Activated CD4-positive, alpha-beta memory T cell treated with anti-CD3 and anti-CD28 coated beads, Interleukin-2, amount 10 ng/mL, durations not matched to agents 7 days and 5 days (primary cell): ENCODE measurements around the gene HEPHL1. TPM values are rescaled to one million over a fixed set of nuclear protein-coding genes. Genes with fewer than 3 reads are reported as not detected.
A peak's percentile ranks its signal among the peaks of the same experiment; 100 is the strongest.

Source experiments
- CTCF ChIA-PET: fragments of 350-600 bp; sonication (Branson Sonifier 250); formaldehyde crosslinking; loops from one replicate; lab custom pipeline; 2021; ENCODE audit warnings: antibody characterized with exemption, inconsistent platforms; lab: Charles Lee
- POLR2A ChIA-PET: fragments of 350-600 bp; sonication (Branson Sonifier 250); formaldehyde crosslinking; loops from one replicate; lab custom pipeline; 2021; ENCODE audit warnings: antibody characterized with exemption; lab: Charles Lee
- DNase-seq: peaks from one replicate; pipeline ENCODE4 v3.0.0-alpha.2; 2020
- H3K27ac Mint-ChIP-seq: one replicate; pipeline ENCODE4 v1.8.0; 2021; ENCODE audit warnings: mild to moderate bottlenecking, mixed read lengths
- H3K27me3 Mint-ChIP-seq: one replicate; pipeline ENCODE4 v1.8.0; 2021; ENCODE audit warnings: mixed read lengths
- H3K36me3 Mint-ChIP-seq: one replicate; pipeline ENCODE4 v1.8.0; 2021; ENCODE audit warnings: low read depth, mixed read lengths
- H3K4me1 Mint-ChIP-seq: one replicate; pipeline ENCODE4 v1.8.0; 2021; ENCODE audit warnings: mixed read lengths
- H3K4me3 Mint-ChIP-seq: one replicate; pipeline ENCODE4 v1.8.0; 2021; ENCODE audit warnings: mild to moderate bottlenecking, mixed read lengths
- H3K9me3 Mint-ChIP-seq: one replicate; pipeline ENCODE4 v1.8.0; 2021; ENCODE audit warnings: mixed read lengths
- total RNA-seq, 2 experiments: library from RNA; stranded (reverse); gene quantifications; one replicate each; pipeline ENCODE4 v1.2.3, GENCODE V29; 2021

The HEPHL1 gene
- total RNA-seq, 2 experiments from 2014 or later: not detected

DNA sequence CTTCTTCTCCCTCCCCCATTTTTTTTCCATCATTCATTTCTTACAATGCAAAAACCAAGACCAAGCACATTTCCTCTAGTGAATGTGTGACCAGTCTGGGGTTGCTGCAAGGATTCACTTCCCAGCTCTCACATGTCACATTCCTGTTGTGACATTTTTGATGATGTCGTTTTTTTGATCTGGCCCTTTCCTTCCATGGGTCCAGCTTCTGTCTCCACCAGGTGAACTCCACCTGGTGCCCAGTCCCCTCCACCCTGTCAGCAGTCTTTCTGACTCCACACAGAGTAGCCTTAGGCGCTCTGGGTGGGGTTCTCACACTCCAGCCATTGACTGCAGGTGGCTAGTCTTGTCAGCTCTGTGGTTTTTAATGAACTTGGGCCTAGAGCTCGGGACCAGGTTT lies 123.1 kb downstream of the HEPHL1 start:
- Mint-ChIP-seq H3K4me1 (peaks cover 39% of the 10 kb centered on the region), H3K9me3 (no peaks in the 10 kb centered on the region), H3K27ac (no peak overlapping the region), H3K36me3 (no peaks in the 10 kb centered on the region), H3K4me3 (no peak overlapping the region), H3K27me3 (no peaks in the 10 kb centered on the region)
- ChIA-PET CTCF (no interaction called here), POLR2A (interaction anchor here (1.2 to 1.7 kb wide), 2 partner anchors 15 to 16 kb away, joined by 3 to 4 read pairs; no protein-coding TSS in a partner anchor)
- no peak for DNase-seq

DNA sequence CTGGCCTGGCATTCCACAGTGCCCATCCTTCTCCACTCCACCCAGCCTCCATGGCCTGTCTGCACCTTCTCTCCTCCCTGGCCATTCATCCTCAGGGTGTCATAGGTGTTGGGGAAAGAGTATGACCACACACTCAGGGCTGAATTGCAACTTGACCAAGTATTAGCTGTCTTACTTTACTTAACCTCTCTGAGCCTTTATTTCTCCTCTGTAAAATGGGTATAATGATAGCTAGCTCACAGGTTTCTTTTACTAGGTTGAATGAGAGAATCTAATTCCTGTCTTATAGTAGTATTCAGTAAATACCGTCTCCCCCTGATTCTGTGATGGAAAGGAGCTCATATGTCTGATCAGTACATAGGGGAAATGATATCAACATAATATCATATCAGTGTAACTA lies 123.5 kb downstream of the HEPHL1 start:
- Mint-ChIP-seq H3K9me3 (no peaks in the 10 kb centered on the region), H3K27ac (no peak overlapping the region), H3K36me3 (no peaks in the 10 kb centered on the region), H3K27me3 (no peaks in the 10 kb centered on the region), H3K4me1 (peaks cover 44% of the 10 kb centered on the region), H3K4me3 (no peak overlapping the region)
- ChIA-PET CTCF (interaction anchor here (1.5 kb wide), 1 partner anchor 28 kb away, joined by 3 read pairs; no protein-coding TSS in a partner anchor), POLR2A (interaction anchor here (1.2 to 1.7 kb wide), 2 partner anchors 15 to 17 kb away, joined by 3 to 4 read pairs; no protein-coding TSS in a partner anchor)
- no peak for DNase-seq

DNA sequence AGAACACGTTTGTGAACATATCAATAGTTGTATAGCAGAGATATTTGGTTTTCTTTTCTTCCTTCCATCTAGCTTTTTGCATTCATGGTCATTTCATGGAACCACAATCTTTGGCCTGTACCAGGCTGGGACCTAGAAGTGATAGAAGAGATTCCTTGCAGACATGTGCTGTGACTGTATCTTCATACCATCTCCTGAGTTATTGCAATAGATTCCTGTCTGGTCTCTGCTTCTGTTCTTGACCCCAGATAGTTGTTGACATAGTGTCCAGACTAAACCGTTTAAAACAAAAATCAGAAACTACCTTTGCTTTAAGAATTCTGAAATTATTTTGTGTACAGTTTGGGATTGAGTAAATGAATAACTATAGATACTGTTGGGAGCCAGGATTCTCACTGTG lies 124.3 kb downstream of the HEPHL1 start:
- Mint-ChIP-seq H3K27ac (no peak overlapping the region), H3K36me3 (no peaks in the 10 kb centered on the region), H3K4me3 (no peak overlapping the region), H3K9me3 (no peaks in the 10 kb centered on the region), H3K27me3 (no peaks in the 10 kb centered on the region), H3K4me1 (peaks cover 47% of the 10 kb centered on the region)
- ChIA-PET CTCF (interaction anchor here (1.5 kb wide), 1 partner anchor 27 kb away, joined by 3 read pairs; no protein-coding TSS in a partner anchor), POLR2A (interaction anchor here (1.2 kb wide), 1 partner anchor 16 kb away, joined by 4 read pairs; no protein-coding TSS in a partner anchor)
- no peak for DNase-seq

DNA sequence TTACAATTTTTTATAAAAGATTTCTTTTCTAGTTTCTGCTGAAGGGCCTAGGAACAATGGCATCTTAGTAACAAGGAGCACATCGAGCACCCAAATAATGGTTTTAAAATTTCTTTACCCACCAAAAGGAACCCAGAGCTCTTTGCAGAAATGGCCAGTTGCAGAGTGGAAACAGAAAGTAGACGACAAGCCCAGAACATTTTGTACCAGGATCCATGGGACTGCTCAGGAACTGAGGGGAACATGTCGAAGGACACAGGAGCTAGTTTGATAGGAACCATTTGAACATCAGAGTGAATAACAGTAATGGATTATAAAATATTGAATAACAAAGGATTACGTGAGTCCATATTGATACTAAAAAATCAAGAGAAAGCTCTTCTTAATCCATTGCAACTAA lies 124.8 kb downstream of the HEPHL1 start:
- CTCF ChIA-PET: interaction anchor here (1.5 kb wide), 1 partner anchor 26 kb away, joined by 3 read pairs; no protein-coding TSS in a partner anchor
- Mint-ChIP-seq H3K9me3 (no peaks in the 10 kb centered on the region), H3K4me1 (peaks cover 50% of the 10 kb centered on the region), H3K27ac (no peak overlapping the region), H3K4me3 (no peak overlapping the region), H3K36me3 (no peaks in the 10 kb centered on the region), H3K27me3 (no peaks in the 10 kb centered on the region)
- POLR2A ChIA-PET: no interaction called here
- no peak for DNase-seq

DNA sequence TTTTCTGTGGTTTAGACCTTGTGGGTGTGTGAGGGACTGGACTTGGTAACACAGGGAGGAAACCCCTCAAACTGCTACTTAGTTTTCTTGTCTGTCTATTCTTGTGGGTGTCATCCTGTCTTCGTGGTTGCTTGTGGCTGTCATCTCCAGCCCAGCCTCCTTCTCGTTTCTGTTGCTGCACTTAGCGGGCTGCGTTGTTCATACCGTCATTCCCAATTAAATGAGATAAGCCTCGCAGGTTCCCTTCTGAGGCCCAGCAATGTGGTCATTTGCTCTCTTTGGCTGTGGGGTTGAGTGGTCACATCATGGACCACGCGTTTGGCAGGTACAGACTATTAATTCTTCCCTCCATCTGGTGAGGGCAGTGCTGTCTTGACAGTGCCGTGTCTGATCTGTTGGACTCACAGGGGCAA lies 126.3 kb downstream of the HEPHL1 start:
- Mint-ChIP-seq H3K9me3 (no peaks in the 10 kb centered on the region), H3K27me3 (no peaks in the 10 kb centered on the region), H3K4me1 (peaks cover 62% of the 10 kb centered on the region), H3K27ac (no peak overlapping the region), H3K36me3 (no peaks in the 10 kb centered on the region), H3K4me3 (no peak overlapping the region)
- DNase-seq: peak; percentile 30
- POLR2A ChIA-PET: no interaction called here
- CTCF ChIA-PET: no interaction called here

DNA sequence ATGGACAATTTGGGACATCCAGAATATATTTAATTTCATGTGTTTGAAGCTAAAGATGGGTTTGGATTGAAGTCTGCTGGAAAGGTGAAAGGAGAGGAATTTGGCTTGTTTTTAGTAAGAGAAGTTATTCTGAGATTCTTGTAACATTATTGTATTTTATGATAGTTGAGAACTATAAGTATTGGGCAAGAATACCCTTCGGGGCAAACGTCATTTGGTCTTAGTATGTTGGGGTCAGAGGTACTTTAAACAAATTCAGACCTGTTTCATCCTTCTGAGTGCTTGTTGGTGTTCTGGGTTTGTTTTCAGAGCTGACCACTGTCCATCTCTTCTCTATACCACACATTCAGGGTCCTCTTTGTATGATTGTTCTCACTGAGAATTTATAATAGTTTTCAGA lies 127.0 kb downstream of the HEPHL1 start:
- Mint-ChIP-seq H3K27ac (no peak overlapping the region), H3K9me3 (no peaks in the 10 kb centered on the region), H3K4me1 (peaks cover 69% of the 10 kb centered on the region), H3K36me3 (no peaks in the 10 kb centered on the region), H3K4me3 (no peak overlapping the region), H3K27me3 (no peaks in the 10 kb centered on the region)
- DNase-seq: no peak
- ChIA-PET POLR2A (interaction anchor here (4.1 kb wide), 1 partner anchor 19 kb away, joined by 14 read pairs; the partner anchor contains the start of gene PANX1), CTCF (no interaction called here)

DNA sequence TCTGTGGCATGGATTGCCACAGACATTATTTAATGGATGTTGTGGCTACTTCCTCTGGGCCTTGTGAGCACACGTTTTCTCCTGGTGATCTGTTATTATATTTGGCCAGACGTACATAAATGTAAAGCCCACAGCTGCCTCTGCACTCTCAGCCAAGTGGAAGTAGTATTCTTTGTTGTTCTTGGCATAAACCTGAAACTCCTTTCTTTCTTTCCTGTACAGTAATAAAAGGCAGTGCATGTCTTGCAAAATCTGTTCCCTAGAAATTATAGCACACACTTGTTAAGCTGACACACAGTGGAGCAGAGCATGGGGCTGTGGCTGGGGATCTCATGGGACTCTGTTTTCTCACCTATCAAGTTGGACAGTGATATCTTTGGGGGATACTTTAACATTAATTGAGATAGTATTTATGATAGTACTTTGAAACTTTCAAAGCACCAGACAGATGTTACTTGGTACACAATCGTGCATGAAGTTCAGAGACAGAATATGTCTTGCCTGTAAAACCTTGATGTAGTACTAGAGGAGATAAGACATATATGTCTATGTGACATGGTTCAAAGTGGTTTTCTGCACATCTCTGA lies 128.4 kb downstream of the HEPHL1 start:
- ChIA-PET POLR2A (interaction anchor here (4.1 kb wide), 1 partner anchor 21 kb away, joined by 14 read pairs; the partner anchor contains the start of gene PANX1), CTCF (no interaction called here)
- Mint-ChIP-seq H3K4me3 (no peak overlapping the region), H3K27ac (no peak overlapping the region), H3K27me3 (no peaks in the 10 kb centered on the region), H3K9me3 (no peaks in the 10 kb centered on the region), H3K4me1 (peaks cover 69% of the 10 kb centered on the region), H3K36me3 (peaks cover 7% of the 10 kb centered on the region)
- DNase-seq: no peak

DNA sequence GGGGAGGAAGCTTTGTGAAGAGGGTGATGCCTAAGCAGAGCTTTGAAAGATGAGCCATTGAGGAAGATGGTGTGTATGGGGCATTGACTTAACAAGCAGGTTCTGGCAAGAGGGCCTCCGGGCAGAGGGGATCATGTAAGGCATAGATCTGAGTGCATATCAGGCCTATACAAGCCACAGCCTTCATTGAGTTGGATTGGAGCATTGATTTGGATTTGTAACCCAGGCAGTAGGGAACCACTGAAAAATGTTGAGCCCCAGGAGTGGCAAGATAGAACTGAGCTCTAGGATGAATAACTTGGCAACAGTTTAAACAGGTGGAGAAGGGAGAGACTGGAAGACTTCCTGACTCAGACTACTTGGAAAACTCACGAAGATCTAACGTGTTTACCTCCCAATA lies 128.9 kb downstream of the HEPHL1 start:
- no peak for DNase-seq
- Mint-ChIP-seq H3K36me3 (peaks cover 7% of the 10 kb centered on the region), H3K27me3 (no peaks in the 10 kb centered on the region), H3K4me3 (no peak overlapping the region), H3K9me3 (no peaks in the 10 kb centered on the region), H3K27ac (no peak overlapping the region), H3K4me1 (peaks cover 69% of the 10 kb centered on the region)
- CTCF ChIA-PET: no interaction called here
- POLR2A ChIA-PET: interaction anchor here (4.1 kb wide), 1 partner anchor 21 kb away, joined by 14 read pairs; the partner anchor contains the start of gene PANX1

DNA sequence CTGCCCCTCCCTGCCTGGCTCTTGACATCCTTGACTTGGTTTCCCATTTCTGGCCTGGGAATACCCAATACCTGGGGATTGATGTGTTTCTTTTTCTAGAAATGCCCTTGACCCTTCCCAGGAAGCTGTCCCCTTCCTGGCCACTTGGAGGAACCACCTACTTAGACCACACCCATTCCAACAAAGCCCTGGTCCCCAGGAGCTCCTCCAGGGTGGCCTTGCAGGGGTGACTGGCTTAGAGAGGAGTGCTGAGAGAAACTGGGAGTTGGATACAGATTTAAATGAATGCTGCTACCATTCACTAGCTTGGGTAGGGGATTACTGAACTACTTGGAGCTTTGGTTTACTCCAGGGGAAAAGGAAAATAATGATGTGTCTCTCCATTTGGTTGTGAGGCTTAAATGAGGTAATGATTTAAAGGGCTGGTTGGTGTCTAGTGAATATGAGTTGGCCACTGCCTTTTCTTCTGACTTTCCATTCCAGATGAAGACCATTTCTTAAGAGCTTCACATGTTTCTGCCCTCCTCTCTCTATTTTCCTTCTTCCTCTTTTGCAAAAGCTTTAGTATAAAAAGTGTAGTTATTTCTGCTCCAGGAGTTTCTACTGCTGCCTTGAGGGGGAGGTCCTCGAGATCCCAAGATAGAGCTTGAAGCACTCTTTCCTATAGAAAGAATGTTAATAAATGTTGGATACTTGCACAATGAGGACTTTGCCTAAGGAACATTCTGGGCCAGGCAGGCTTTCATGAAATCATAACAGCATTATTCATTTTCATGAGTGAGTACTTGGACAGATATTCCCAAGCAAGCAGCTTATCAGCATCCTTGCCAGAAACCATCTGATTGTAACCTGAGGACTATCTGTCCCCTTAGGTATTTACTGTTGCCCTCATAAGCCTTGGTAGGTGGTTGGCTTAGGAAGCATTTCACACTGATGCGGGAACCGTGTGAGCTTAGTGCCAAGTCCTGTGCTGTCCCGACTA lies 129.8 kb downstream of the HEPHL1 start:
- DNase-seq: no peak
- peaks cover 11% of the 10 kb centered on the region for H3K36me3 Mint-ChIP-seq
- H3K4me3 Mint-ChIP-seq: no peak overlapping the region
- no peaks in the 10 kb centered on the region for H3K9me3 Mint-ChIP-seq
- H3K27me3 Mint-ChIP-seq: no peaks in the 10 kb centered on the region
- peaks cover 66% of the 10 kb centered on the region for H3K4me1 Mint-ChIP-seq
- H3K27ac Mint-ChIP-seq: no peak overlapping the region
- CTCF ChIA-PET: interaction anchor here (1.0 to 1.3 kb wide), 2 partner anchors 23 to 354 kb away, joined by 3 to 4 read pairs; partner anchors contain the start of gene PANX1
- POLR2A ChIA-PET: interaction anchor here (4.1 kb wide), 1 partner anchor 22 kb away, joined by 14 read pairs; the partner anchor contains the start of gene PANX1

DNA sequence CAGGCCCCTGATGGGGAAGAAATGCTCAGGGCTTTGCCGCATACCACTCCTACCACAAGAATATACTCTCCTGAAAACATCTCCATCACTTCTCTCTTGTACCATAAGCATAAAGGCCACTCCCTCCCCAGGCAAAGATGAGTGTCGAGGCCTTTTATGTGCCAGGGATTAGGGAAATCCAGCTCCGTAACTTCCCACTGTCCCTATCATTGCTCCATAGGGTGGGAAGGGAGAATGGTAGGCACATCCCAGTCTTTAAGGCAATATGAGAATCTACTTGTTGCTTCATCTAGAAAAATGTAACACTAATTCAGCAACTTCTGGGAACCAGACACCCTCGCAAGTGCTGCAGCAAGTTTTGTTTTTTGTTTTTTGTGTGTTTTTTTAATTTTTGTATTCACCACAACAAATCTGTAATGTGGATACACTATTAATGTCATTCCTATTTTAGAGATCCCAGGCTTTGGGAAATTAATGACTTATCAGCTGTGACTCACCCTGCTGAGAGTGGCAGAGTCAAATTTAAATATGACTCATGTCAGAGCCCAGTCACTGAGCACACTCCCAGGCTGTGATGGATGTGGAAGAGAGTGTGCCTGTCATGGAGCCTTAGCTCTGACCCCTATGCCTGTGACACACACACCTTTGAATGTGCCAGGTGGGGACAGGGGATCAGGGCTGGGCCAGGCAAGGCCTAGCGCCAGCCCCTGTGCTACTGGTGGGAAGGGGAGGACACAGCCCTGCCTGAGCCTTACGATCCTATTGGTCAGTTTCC lies 130.9 kb downstream of the HEPHL1 start:
- POLR2A ChIA-PET: interaction anchor here (4.1 kb wide), 1 partner anchor 23 kb away, joined by 14 read pairs; the partner anchor contains the start of gene PANX1
- Mint-ChIP-seq H3K4me3 (no peak overlapping the region), H3K27me3 (no peaks in the 10 kb centered on the region), H3K9me3 (no peaks in the 10 kb centered on the region), H3K27ac (no peak overlapping the region), H3K36me3 (peaks cover 18% of the 10 kb centered on the region), H3K4me1 (peaks cover 59% of the 10 kb centered on the region)
- no peak for DNase-seq
- CTCF ChIA-PET: interaction anchor here (1.3 kb wide), 1 partner anchor 353 kb away, joined by 4 read pairs; no protein-coding TSS in a partner anchor

DNA sequence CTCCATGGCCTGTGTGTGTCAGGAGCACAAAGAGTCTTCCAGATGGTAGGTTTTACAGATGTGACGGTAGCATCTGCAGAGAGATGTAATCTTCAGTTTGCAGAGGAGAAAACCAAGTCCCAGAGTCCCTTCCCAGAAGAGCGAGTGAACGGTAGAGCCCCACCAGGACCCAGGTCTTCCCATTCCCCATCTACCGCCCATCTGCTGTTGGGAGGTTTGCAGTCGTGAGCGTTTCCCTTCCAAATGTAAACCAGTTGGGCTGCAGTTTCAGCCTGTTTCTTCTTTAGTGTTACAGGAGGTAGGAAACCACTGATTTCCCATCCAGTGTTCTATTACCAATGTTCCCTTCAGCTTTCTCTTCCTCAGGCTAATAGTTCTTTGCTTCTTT lies 131.5 kb downstream of the HEPHL1 start:
- Mint-ChIP-seq H3K36me3 (peaks cover 18% of the 10 kb centered on the region), H3K4me3 (no peak overlapping the region), H3K27me3 (no peaks in the 10 kb centered on the region), H3K9me3 (no peaks in the 10 kb centered on the region), H3K27ac (no peak overlapping the region), H3K4me1 (peaks cover 53% of the 10 kb centered on the region)
- ChIA-PET CTCF (no interaction called here), POLR2A (no interaction called here)
- DNase-seq: no peak

DNA sequence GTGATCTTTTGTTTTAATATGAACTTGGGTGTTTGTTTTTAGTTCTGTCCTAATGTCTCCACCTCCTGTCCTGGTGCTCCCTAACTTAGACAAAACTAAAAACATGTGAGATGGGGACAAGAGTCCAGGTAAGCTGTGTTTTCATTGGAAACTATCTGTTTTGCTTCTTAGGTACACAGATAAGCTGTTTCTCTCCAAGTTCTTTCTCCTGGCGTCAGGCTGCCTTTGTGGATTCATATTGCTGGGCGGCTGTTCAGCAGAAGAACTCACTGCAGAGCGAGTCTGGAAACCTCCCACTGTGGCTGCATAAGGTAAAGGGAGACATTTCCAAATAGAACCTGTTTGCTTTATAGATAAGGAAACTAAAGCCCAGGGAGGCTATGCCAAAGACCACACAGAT lies 132.2 kb downstream of the HEPHL1 start:
- H3K4me1 Mint-ChIP-seq: peaks cover 47% of the 10 kb centered on the region
- ChIA-PET POLR2A (no interaction called here), CTCF (no interaction called here)
- no peaks in the 10 kb centered on the region for H3K9me3 Mint-ChIP-seq
- no peak overlapping the region for H3K27ac Mint-ChIP-seq
- no peak overlapping the region for H3K4me3 Mint-ChIP-seq
- H3K27me3 Mint-ChIP-seq: no peaks in the 10 kb centered on the region
- H3K36me3 Mint-ChIP-seq: peaks cover 20% of the 10 kb centered on the region
- no peak for DNase-seq
